IPS-11a (cell line): Measurements from ENCODE around the gene HVCN1.
"Not testable (repeated sequence)": the region's sequence is repeated elsewhere in the genome, so short reads cannot be mapped to it uniquely, and the experiment has no call there.

Source experiments
- H3K4me3 ChIP-seq: one replicate; pipeline ENCODE4 v1.5.1; 2013; ENCODE audit warnings: low read depth, low read length, control low read depth

The HVCN1 gene, protein sequence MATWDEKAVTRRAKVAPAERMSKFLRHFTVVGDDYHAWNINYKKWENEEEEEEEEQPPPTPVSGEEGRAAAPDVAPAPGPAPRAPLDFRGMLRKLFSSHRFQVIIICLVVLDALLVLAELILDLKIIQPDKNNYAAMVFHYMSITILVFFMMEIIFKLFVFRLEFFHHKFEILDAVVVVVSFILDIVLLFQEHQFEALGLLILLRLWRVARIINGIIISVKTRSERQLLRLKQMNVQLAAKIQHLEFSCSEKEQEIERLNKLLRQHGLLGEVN

DNA sequence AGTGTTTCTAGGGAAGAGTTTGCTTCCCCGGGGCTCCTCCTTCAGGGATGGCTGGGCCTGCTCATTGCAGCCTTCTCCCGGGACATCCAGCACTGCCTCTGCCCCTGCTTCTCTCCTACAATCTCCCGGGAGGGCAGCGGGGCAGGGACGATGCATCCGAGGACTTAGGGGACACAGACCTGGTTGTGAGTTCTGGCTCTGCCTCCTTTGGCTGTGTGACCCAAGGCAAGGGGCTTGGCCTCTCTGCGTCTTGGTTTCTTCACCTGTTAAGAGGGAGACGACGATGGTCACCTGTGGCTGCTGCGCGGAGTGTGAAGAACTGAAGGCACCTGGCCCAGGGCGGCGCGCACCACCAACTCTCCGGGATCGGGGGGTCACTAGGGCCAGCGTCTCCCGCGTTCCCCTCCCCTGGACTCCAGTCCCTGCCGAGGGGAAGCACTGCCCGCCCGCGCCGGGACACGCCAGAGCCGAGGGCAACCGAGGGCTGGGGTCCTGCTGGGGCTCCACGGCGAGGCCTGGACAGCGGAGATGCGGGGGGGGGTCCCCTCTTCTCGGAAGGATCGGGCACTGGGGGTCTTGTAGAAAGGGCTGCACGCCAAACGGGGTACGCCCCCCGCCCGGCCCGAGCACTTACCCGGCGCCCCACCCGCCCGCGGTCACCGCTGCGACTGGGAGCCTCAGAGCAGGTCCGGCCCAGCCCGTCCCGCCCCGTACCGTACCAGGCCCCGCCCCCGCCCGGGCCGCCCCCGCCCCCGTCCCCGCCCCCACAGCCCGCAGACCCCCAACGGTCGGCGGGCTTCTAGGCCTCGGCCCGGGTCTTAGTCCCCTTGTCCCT is at the start of gene HVCN1:
TSS of gene HVCN1 (minus strand) at position 670 of the 835 bp plus-strand sequence. CDS start 5,870 bp downstream, outside the sequence.
- H3K4me3 ChIP-seq, result peak within 1 kb of the TSS; percentile 56

GRCh38 chr12:110737532-110737931 is 48.6 kb upstream of the HVCN1 start:
- no peak overlapping the region for H3K4me3 ChIP-seq

- H3K4me3 ChIP-seq, result not testable (repeated sequence)
These were observed 48.1 kb upstream of the HVCN1 start for GRCh38 chr12:110737016-110737415.

- no peak overlapping the region for H3K4me3 ChIP-seq
These were observed 45.0 kb upstream of the HVCN1 start for GRCh38 chr12:110733900-110734299.

GRCh38 chr12:110733089-110733715 is 44.3 kb upstream of the HVCN1 start:
- no peak overlapping the region for H3K4me3 ChIP-seq

GRCh38 chr12:110732572-110732971 is 43.7 kb upstream of the HVCN1 start:
- H3K4me3 ChIP-seq, result no peak overlapping the region

GRCh38 chr12:110731479-110731878 is 42.6 kb upstream of the HVCN1 start:
- no peak overlapping the region for H3K4me3 ChIP-seq

DNA sequence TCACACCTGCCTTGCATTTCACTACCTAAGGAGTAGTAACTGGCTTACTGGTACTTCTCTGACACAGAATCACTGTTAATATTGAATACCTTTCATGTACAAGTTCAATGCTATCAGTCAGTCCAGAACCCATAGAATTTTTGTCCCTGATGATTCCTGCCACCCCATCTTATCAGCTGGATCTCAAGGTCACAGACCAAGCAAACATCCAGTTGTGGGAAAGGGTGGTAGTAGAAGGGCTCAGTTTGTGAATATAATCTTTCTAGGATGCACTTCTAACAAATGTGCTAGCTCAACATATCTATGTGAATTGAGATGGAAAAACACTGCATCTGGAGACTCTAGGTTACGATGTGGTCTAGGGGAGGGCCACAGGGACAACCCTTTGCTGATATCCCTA is 39.7 kb upstream of the HVCN1 start:
- no peak overlapping the region for H3K4me3 ChIP-seq

- H3K4me3 ChIP-seq, result no peak overlapping the region
These were observed 37.9 kb upstream of the HVCN1 start for GRCh38 chr12:110726708-110727369.

- no peak overlapping the region for H3K4me3 ChIP-seq
These were observed 37.1 kb upstream of the HVCN1 start for GRCh38 chr12:110726028-110726427.

- H3K4me3 ChIP-seq, result no peak overlapping the region
These were observed 36.4 kb upstream of the HVCN1 start for GRCh38 chr12:110725267-110725666.

DNA sequence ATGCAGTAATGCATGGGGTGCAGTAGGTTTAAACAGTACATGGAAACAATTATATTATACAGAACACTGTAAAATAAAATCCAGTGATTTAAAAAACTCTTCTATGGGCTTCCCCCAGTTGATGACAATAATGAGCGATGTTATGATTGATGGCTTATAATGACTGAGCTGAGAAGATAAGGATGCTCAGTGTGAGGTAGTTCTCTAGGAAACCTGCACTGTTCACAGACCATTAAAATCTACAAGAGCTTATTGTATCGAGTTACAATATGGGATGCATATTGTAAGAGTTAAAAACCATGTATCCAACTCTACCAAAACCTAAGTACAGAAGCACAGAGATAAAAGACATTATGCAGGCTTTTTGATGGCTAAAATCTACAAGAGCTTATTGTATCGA is 34.0 kb upstream of the HVCN1 start:
- not testable (repeated sequence) for H3K4me3 ChIP-seq

DNA sequence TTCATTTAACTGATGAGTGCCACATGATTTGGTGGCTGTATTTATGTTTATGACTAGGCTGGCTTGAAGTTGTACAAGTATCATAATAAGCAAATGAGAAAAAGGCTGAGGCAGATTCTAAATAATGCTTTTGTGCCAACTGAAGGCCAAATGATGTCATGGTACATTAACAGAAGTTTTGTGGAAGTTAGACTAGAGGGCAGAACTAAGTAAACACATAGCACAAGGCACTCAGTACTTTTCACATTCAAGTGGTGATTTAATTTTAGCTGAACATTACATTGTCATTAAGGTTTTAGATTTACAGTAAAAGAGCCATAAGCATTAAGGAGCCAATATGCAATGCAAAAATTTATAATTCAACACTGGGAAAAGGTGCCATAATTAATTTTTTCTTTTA is 32.7 kb upstream of the HVCN1 start:
- no peak overlapping the region for H3K4me3 ChIP-seq

GRCh38 chr12:110720516-110720915 is 31.6 kb upstream of the HVCN1 start:
- H3K4me3 ChIP-seq, result no peak overlapping the region

- no peak overlapping the region for H3K4me3 ChIP-seq
These were observed 29.4 kb upstream of the HVCN1 start for GRCh38 chr12:110718222-110718908.

DNA sequence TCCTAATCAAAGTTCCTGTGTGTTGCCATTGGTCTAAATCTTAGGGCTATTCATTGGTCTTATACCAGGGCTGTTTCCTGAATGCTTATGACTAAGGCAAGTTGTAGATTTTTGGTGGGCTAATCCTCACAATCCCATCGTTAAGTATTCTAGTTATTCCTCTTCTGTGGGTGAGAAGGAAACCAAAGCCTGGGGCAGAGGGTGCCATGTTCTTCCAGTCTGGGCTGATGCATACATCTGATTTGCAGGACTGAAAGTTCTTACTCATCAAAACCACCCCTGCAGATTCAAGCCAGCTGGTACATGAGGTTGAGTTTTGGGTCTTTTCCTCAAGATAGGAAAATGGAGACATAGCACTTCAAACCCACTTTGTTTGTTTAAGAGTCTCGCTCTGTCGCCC is 28.1 kb upstream of the HVCN1 start:
- H3K4me3 ChIP-seq, result no peak overlapping the region

DNA sequence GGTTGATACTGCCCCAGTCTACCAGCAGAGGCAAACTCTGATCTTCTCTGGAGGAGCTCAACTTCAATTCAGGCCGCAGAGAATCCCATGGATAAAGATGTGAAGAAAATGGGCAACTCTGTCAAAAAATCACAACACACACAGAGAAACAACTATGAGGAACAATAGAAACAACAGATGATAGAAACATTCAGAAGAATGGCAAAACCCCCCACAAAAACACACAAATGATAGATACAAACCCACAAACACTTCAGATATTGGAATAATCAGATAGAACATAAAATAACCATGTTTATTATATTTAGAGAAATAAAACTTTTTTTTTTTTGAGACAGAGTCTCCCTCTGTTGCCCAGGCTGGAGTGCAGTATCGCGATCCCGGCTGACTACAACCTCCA is 20.0 kb upstream of the HVCN1 start:
- H3K4me3 ChIP-seq, result no peak overlapping the region

DNA sequence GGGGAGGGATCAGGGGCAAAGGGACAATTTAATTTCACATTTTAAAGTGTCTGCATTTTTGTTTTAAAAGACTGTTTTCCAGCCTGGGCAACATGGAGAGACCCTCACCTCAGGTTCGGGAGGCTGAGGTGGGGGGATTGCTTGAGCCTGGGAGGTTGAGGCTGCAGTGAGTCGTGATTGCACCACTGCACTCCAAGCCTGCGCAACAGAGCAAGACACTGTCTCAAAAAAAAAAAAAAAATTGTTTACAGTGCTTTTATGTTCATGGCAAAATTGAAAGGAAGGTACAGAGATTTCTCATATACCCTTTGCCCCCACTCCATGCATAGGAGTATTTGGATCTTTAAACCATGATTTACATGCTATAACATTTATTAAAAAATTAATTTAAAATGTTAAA is 16.4 kb upstream of the HVCN1 start:
- no peak overlapping the region for H3K4me3 ChIP-seq

GRCh38 chr12:110704750-110705149 is 15.8 kb upstream of the HVCN1 start:
- no peak overlapping the region for H3K4me3 ChIP-seq

DNA sequence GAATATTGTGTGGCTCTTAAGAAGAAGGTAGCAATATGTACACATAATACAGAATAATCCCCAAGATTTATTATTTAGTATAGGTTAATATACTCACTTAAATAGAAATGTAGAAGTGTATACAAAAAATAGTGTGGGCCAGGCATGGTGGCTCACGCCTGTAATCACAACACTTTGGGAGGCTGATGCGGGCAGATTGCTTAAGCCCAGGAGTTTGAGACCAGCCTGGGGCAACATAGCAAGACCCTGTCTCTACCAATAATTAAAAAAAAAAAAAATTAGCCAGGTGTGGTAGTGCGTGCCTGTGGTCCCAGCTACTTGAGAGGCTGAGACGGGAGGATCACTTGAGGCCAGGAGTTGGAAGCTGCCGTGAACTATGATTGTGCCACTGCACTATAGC is 15.3 kb upstream of the HVCN1 start:
- no peak overlapping the region for H3K4me3 ChIP-seq

- H3K4me3 ChIP-seq, result no peak overlapping the region
These were observed 13.2 kb upstream of the HVCN1 start for GRCh38 chr12:110702081-110702480.
